ENCODE results near the gene PLA2G4E.
A peak's percentile ranks its signal among the peaks of the same experiment; 100 is the strongest.

- TF ChIP-seq CTCF (IDR thresholded peaks at IDR 0.05): peak in 2 of 3 experiments; percentile 23 to 34
- peak; percentile 69 for TF ChIP-seq POLR2A (IDR thresholded peaks at IDR 0.05; ENCODE audit: low read depth)
- TF ChIP-seq EP300 (IDR thresholded peaks at IDR 0.05): no peak
- peak; percentile 86 to 93 for TF ChIP-seq POLR2AphosphoS5 (IDR thresholded peaks at IDR 0.05)
Measured at GRCh38 chr15:41972253-41973242, 48.3 kb downstream of the PLA2G4E start, which contains the start of gene EHD4.

All from esophagus muscularis mucosa (tissue), 4 donors.